IPS-NIHi11 (cell line): Measurements from ENCODE around the gene CYP1A2.

Source experiments
- DNase-seq: peaks from one replicate; pipeline ENCODE4 v3.0.0; 2012; ENCODE audit warnings: mixed read lengths, low spot score

The CYP1A2 gene

DNA sequence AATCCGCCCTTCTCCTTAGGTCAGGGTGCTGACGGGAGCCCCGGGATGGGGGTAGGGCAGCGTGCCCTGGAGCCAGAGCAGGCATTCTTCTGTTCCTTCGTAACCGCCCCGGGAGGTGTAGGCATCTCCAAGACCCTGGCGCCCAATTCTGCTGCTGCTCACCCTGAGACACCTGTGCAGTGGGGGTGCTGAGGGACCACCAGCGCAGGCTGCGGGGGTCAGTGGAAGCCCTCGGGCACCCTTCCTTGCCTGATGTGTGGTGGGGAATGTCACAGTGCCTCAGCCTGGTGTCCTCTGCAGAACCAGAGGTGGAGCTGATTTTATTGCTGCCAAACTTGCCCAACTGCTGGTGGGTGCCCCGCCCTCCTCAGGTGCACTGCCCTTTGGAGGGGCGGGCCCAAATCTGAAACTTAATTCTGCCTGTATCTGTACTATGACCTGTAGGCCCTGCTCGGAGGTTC lies 40.6 kb downstream of the CYP1A2 start:
- DNase-seq: peak; percentile 51

GRCh38 chr15:74789741-74790079 lies 41.1 kb downstream of the CYP1A2 start:
- no peak for DNase-seq

- DNase-seq: no peak
Observed at GRCh38 chr15:74790080-74790916, 41.7 kb downstream of the CYP1A2 start.

DNA sequence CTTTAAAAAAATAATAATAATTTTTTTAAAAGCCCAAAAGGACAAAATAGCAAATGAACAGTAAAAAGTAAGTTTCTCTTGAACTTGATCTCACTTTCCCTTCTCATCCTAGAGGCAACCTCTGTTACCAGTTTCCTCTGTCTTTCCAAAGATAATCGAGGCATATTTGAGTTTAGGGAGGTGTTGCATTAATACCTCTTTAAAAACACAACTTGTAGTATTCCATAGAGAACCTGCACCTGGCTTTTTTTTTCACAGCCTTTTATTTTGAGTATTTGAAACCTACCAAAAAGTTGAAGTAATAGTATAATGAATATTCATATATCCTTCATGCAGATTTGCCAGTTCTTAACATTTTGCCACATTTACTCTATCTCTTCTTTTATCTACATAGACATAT lies 42.4 kb downstream of the CYP1A2 start:
- no peak for DNase-seq

DNA sequence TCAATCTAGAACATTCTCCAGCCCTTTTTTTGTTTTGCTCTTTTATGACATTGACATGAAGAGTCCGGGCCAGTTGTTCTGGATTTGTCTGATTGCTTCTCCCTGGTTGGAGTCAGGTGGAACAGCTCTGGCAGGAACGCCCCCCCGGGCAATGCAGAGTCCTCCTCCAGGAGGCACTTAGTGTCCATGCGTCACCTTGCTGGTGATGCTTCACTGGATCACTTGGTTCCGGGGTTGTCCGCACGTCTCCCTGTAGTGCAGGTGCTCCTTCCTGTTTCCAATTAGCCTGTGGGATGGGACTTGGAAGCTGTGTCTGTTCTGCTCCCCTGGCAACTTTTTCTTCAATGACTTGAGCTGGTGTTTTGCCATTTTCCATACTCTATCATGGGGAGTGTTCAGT lies 43.0 kb downstream of the CYP1A2 start:
- no peak for DNase-seq

DNA sequence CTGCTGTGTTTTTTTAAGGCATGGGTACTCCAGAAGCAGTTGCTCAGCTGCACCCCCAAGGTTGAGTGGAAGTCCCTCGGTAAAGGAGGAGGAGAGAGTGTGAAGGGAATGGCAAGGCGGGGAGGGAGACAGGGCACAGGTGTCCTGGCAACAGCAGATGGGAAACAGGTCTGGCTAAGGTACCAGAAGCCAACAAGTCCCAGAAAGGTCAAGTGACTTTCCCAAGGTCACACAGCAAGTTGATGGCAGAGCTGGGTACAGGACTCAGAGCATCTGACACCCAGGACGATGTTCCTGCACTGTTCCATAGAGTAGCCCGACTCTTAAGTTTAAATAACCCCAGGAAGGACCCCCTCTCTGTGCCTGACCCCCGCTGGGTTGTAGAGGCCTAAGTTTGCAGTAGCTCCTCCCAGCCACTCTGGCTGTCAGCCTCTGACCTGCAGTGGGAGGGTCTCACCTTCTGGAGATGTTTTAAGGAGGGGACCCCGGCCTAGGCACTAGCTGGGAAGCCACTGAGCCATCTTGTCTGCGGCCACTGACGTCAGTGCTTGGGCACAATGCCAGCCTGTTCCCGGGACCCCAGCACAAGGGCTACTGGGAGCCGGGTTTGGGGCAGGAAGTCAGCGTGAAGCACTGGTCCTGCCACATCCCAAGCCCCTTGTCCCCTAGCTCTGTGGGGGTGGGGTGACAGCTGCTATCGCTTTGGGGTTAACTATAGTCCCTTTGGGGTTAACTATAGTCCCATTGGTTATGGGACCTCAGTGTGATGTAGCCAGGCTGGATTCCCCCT lies 43.8 kb downstream of the CYP1A2 start:
- DNase-seq: no peak

GRCh38 chr15:74793135-74794028 lies 44.7 kb downstream of the CYP1A2 start:
- DNase-seq: no peak

DNA sequence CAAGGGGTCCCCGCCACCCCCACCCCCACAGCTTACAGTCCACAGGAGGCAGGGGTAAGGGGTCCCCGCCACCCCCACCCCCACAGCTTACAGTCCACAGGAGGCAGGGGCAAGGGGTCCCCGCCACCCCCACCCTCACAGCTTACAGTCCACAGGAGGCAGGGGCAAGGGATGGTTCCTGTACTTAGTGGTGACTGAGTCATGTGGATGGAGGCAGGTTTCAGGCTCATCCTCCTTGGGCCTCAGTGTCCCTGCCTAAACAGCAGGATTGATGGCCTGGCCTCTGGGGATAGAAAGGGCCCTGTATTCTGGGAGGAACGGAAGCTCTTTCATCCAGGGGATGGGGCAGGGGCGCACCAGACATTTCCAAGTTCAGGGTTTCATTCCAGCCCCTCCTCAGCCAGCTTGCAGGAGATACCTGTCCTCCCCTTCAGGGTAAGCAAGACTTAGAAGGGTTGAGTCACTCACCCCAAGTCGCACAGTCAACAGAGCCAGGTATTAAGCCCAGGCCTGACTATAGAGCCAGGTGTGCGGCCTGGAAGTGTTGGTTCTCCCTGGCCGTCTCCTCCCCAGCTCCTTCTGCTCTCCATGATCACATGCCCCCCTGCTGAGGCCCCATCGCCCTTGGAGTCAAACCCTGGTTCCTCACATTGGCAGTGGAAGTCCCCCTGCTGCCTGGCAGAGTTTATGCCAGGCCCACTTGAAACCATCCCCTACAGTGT lies 45.8 kb downstream of the CYP1A2 start:
- DNase-seq: no peak

GRCh38 chr15:74794970-74795349 lies 46.3 kb downstream of the CYP1A2 start:
- DNase-seq: no peak

DNA sequence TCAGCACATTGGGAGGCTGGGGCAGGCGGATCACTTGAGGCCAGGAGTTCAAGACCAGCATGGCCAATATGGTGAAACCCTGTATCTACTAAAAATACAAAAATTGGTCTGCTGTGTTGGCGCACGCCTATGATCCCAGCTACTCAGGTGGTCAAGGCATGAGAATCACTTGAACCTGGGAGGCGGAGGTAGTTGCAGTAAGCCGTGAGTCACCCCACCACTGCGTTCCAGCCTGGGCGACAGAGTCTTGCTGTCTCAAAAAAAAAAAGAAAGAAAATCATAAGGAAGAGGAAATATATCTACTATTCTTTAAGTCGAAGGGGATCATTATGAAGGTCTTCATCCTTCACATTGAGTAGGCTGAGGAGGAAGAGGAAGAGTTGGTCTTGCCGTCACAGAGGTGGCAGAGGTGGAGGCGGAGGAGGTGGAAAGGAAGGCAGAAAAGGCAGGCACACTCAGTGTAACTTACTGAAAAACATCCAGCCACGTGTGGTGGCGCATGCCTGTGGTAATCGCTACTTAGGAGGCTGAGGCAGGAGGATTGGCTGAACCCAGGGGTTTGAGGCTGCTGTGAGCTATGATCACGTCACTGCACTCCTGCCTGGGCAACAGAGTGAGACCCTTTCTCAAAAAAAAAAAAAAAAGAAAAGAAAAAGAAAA lies 47.5 kb downstream of the CYP1A2 start:
- no peak for DNase-seq

DNA sequence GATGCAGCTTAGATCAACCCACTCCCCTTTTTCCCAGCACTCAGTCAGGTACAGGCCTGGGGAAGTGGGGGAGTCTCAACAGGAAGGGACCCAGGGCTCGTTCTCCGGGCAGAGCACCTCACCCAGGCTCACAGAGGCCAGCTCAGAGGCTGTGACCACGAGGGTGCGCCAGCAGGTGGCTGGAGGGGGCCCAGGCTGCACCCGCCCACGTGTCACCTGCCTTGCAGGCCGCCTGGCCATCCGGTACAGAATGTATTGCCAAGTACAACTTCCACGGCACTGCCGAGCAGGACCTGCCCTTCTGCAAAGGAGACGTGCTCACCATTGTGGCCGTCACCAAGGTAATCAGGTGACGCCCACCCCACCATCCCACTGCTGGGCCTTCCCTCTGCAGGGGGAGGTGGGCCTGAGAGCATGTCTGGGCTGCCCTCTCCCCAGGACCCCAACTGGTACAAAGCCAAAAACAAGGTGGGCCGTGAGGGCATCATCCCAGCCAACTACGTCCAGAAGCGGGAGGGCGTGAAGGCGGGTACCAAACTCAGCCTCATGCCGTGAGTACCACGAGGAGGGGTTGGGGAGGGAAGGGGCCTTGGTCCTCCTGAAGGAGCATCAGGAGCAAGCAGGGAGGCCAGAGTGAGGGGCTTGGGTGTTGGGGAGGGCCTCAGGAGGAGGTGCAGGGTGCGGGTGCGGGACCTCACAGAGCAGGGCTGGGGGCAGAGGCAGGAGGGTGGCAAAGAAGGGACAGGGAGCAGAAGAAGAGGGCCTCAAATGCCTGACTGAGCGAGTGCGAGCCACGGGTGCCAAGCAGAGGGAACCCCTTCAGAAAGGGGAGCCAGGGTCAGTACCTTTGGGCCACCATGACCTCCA lies 50.0 kb downstream of the CYP1A2 start:
- DNase-seq: no peak

DNA sequence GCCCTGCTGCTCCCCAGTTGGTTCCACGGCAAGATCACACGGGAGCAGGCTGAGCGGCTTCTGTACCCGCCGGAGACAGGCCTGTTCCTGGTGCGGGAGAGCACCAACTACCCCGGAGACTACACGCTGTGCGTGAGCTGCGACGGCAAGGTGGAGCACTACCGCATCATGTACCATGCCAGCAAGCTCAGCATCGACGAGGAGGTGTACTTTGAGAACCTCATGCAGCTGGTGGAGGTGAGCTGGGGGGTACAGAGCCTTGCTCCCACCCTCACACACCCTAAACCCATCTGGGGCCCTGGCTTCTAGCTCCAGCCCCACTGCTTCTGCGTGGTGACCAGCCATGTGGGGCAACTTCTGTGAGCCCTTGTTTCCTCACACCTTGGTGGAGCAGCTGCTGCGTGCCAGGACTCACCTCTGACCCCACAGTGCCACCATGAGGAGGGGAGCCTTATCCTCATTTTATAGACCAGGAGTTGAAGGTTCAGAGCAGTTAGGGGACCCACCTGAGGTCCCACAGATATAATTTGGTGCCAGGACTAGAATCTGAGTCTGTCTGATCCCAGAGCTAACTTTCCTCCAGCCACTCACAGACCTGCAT lies 50.7 kb downstream of the CYP1A2 start:
- no peak for DNase-seq

- DNase-seq: peak; percentile 98
Observed at GRCh38 chr15:74799856-74800558, 51.4 kb downstream of the CYP1A2 start.

DNA sequence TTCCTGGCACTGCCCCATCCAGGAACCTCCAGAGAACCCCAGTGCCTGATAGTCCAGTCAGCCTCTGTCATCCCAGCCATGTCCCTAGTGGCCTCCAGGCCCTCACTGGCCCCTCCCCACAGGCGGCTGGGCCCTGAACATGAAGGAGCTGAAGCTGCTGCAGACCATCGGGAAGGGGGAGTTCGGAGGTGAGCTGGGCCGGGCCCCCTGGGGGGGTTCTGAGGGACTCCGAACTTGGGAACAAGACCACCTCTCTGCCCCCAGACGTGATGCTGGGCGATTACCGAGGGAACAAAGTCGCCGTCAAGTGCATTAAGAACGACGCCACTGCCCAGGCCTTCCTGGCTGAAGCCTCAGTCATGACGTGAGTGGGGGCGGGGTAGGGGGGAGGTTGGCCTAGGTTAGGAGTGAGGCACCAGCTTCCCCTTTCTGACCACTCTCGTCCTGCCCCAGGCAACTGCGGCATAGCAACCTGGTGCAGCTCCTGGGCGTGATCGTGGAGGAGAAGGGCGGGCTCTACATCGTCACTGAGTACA lies 52.0 kb downstream of the CYP1A2 start:
- no peak for DNase-seq

DNA sequence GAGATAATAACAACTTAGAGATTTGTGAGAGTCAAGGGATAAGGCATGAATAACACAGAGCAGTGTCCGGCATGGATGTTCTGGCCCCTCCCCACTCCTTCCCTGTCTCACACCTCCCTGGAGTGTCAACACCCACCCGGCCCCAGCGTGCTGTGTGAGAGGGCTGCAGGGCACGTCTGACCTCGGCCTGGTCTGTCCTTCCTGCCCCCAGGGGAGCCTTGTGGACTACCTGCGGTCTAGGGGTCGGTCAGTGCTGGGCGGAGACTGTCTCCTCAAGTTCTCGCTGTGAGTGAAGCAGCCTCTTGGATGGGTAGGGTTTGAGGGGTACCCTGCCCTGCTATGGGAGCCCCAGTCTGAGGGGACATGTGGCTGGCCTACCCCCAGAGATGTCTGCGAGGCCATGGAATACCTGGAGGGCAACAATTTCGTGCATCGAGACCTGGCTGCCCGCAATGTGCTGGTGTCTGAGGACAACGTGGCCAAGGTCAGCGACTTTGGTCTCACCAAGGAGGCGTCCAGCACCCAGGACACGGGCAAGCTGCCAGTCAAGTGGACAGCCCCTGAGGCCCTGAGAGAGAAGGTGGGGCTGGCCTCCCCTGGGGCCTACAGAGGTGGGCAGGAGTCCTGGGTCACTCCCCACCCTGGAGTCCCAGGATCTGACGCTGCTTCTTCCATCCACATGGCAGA lies 52.8 kb downstream of the CYP1A2 start:
- DNase-seq: no peak

- DNase-seq: no peak
Observed at GRCh38 chr15:74802290-74802689, 53.6 kb downstream of the CYP1A2 start.

DNA sequence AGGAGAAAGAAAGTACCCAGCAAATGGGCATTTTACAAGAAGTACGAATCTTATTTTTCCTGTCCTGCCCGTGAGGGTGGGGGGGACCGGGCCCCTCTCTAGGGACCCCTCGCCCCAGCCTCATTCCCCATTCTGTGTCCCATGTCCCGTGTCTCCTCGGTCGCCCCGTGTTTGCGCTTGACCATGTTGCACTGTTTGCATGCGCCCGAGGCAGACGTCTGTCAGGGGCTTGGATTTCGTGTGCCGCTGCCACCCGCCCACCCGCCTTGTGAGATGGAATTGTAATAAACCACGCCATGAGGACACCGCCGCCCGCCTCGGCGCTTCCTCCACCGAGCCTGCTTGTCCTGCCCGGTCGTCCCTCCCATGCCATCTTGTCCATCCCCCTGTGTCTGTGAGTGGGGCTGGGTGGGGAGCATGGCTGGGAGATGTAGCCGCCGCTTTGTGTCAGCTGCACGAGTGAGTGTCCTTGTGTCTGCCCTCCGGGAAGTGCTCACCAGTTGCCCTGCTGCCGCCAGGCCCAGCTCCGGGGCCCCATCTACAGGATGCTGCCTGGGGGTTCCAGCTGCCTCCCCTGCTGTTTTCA lies 54.3 kb downstream of the CYP1A2 start:
- no peak for DNase-seq

DNA sequence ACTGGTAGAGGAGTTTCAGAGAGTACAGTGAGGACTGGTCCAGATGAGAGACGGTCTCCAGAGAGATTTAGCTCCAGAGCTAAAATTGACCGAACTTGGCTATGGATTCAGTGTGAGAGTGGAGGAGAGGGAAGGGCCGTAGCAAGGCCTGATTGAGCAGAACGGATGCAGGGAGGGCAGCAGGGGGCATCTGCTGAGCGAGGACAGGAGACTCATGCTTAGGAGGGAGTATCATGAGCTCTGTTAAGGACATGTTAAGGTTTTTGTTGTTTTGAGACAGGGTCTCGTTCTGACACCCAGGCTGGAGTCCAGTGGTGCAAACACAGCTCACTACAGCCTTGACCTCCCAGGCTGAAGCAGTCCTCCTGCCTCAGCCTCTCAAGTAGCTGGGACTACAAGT lies 56.3 kb downstream of the CYP1A2 start:
- DNase-seq: no peak
